Fibroblast of peridontal ligament (primary cell): ENCODE measurements around the gene ASTN1.
A peak's percentile ranks its signal among the peaks of the same experiment; 100 is the strongest.

Experiments used
- DNase-seq: peaks from one replicate; pipeline ENCODE4 v3.0.0-alpha.2; 2010; ENCODE audit errors: extremely low read depth

The ASTN1 gene

DNA sequence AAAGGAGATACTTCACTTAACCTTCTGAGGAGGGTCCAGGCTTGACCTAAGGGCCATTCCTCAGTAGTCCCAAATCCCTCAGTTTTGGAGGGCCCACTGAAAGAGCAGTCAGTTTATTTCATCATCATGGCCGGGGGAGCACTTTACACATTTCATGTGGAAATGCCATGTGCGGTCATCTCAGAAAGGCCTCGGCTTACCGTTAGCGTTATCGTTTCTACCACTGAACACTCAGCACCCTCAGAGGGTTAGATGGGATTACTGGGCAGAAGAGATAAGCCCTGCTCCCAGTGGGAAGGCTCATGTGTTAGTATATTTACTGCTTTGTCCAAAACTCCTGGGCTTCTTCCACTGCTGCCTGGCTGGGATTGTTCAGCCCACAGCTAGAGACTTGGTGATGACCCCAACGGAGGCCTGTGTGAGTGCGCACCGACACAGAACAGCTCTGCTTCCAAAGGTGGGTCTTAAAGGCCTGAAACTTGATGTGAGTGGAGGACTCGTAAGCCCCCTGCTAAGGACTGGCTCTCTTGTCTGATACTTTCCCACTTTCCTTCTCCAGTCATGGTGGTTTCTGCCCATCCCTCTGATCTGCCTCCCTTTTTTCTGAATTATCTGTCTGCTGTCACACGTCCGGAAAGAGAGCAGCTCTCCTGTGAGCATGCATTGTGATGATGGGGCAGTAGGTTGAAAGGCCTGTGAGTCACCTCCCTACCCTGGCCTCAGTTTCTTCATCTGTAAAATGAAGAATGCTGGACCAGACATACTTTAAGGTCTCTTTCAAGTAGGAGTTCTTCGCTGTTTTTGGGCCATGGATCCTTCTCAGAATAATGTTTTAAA lies 284.5 kb downstream of the ASTN1 start:
- DNase-seq = no peak

DNA sequence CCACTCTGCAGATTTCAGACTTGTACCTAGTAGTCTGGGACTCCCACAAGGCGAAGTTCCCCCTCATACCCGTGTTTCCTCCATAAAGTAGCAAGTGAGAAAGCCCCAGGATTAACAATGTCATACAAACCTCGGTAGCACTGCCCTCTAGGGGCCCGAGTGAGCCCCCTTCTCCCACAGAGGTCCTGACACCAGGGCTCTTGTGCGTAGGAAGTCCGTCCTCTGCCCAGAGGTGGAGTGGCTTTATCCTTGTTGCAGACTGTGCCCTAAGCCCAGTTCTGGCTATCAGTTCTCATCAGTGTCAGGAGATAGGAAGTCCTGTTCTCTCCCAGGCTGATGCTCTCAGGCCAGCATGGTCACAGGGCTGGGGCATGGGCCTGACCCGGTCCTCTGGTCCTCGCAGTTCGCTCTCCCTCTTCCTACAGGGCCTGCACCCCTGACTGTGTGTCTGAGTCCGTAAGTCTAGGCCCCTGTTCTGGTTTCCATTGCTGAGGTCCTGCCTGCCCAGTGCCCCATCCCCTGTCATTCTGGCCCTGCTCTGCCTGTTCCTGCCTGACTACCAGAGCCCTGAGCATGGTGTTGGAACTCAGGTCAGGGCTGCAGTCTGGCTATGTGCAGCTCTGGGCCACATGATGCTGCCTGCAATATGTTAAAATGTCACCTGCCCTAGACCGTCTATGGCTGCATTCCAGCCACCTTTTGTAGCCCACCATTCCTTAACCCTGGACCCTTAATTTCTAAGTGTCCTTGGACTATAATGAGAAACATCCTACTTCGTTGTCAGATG lies 285.6 kb downstream of the ASTN1 start:
- no peak for DNase-seq

DNA sequence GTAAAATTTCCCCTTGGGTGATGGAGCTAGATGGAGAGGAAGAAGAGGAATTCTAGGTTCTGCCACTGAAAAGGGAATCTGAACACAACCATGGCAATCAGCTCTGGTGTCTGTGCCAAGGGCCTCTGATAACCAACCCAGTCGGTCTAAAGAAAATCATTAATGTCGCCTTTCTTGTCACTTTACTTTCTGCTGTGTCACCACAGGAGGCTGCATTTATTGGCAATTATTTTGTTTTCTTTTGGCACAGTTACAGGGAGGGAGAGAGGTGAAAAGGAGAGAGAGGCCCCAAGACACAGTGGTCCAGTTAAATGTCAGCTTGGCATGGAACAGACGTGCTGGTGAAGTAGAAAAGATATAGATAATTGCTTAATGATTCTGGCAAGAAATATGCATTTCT lies 287.0 kb downstream of the ASTN1 start:
- DNase-seq = no peak

- DNase-seq = no peak
Observed at GRCh38 chr1:176876966-176877515, 287.5 kb downstream of the ASTN1 start.

GRCh38 chr1:176869577-176869976 lies 294.9 kb downstream of the ASTN1 start:
- no peak for DNase-seq

DNA sequence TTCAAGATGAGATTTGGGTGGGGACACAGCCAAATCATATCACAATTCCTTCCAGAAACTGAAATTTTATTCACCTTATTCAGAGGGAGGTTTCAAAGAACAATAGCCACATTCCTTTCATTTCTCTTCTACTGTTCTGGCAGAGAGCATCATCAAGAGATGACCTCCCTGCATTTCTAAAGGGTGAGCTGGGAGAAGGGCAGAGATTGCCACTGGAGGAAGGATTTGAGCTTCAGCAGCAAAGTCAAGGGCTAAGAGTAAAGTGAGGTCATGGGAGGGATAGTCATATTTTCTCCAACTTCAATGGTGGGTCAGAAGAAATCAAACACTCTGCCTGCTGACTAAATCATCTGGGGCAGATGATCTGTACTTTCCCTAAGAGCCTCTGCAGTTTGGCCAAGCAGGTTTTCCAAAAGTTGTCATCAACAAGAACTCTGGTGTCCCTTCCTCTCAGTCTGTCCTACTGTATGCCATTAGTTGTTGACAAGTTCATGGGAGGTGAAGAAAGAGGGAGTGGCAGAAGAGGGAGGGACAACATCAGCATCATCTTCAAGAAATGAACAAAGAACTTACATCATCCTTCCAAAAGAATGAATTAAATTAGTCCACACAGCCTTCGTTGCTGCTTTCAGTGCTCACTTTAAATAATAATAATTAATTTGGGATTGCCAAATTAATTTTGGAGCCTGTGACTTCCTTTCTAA lies 298.3 kb downstream of the ASTN1 start:
- DNase-seq = no peak

DNA sequence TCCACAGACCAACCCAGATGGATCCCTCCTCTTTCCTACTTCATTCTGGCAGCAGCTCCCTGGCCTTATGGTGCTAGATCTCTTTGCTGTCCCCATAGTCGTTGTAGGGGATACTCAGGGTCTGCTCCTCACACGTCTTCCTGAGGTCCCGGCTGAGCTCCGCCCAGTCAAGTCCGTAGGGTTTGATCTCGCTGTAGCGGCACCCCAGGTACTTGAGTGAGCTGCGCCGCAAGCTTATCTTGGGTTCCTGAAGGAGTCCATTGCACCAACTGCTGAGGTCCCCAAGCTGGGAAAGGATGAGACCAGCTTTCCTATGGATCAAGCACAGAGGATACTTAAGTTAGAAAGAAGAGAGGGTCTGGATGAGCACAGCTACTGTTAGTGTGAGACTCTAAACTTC lies 300.3 kb downstream of the ASTN1 start:
- no peak for DNase-seq

DNA sequence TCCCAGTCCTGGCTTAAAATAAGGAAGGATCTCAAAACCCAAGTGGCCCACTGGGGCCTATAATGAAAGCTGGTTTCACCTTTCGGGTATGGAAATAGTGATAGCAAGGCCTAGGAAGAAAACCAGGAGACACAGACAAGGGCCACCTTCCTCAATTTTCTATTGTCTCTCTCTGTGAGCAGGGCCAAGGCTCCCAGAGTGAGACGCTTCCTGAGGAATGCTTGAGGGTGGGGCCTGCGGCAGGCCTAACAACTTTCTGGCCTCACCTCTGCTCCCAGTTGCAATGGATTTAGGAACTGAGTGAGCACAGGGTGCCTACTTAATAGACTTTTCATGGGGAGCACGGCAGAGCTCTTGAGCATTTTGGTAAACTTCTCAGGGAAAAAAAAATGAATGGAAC lies 300.9 kb downstream of the ASTN1 start:
- no peak for DNase-seq

DNA sequence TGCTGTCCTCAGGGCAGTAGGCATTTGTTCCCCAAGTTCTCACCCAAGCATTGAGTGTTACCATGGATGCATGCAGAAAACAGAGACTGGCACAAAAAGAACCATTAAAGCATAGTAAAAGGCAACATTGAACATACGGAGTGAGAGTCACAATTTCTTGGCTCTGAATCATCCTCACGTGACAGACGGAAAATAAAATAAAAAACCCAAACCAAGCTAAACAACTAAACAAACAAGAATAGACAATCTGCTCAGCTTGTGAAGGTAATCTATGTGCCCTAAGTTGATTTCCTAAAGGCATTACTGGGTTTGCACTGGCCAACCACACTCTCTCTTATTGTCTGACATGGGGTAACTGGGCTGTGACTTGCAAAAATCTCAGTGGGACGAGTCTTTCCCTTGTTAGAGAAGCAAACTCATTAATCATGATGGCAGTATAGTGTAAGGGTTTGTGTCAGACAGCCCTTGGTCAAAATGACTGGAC lies 306.0 kb downstream of the ASTN1 start:
- no peak for DNase-seq

DNA sequence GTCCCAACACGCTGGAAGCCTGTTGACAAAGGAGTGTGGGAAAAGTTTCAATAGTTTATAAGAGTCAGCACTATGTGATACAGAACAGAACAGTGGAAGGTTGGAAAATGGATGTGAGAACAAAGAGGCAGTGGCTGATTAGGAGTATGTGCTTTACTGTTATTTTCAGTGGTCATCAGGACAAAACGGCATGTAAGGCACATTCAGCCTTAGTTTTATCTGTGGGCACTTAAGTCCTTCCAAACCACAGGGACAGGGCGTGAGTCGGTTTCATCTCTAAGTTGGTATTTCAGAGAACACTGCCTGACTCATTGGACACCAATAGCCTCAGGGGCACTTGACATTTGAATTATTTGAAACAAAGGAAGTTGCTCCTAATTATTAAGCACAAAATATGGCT lies 306.9 kb downstream of the ASTN1 start:
- no peak for DNase-seq

- DNase-seq = no peak
Observed at GRCh38 chr1:176854758-176855745, 309.5 kb downstream of the ASTN1 start.

DNA sequence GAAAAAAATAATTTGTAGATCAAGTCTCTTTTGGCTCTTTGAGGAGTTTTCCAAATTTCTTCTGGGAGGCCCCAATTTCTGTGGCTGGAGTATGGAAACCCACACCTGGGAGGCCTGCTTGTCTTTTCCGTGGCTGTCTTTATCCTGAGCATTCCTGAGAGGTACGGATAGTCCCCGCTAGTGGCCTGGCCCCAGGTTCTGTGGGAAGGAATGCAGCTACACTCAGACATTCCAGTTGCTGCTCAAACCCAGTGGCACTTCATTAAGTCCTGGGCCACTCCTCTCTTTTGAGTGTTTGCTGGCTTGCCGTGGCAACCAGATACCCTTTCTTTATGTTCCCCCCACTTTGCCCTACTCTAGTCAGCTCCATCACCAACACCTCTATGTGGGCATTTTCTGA lies 310.4 kb downstream of the ASTN1 start:
- DNase-seq = no peak

GRCh38 chr1:176853503-176853902 lies 311.0 kb downstream of the ASTN1 start:
- DNase-seq = no peak

DNA sequence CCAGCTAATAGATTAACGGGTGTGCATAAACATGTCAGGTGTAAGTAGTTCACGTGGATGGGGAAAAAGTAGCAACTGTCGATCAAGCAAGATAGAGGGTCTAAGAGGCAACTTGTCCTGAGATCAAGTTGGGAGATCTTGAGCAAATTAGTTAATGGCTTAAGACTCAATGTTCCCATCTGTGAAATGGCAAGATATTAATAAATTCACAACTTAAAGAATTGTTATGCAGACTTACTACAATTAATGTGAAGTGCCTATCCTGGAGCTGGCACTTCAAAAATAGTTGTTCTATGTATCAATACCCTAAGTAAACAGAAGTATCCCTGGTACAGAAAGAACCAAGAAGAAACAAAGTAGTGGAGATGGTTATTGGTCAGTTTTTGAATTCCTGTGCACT lies 312.4 kb downstream of the ASTN1 start:
- no peak for DNase-seq

DNA sequence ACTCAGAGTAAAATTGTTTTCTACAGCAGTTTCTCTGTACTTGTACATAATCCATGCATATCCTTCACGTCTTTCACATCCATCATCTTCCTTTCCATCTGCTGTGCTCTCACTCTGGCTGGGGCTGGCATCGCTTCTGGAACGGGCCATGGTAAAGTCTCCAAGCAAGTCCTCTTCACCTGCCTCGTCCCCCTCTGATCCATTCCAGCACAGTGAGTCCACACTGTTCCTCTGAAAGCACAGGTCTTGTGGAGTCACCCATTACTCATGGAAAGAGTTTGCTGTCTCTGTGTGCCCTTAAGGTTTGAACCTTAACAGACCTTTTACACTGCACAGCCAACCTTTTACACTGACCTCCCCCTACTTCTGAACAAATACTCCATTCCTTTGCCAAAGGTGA lies 313.6 kb downstream of the ASTN1 start:
- DNase-seq = no peak

- DNase-seq = no peak
Observed at GRCh38 chr1:176849281-176849680, 315.2 kb downstream of the ASTN1 start.

DNA sequence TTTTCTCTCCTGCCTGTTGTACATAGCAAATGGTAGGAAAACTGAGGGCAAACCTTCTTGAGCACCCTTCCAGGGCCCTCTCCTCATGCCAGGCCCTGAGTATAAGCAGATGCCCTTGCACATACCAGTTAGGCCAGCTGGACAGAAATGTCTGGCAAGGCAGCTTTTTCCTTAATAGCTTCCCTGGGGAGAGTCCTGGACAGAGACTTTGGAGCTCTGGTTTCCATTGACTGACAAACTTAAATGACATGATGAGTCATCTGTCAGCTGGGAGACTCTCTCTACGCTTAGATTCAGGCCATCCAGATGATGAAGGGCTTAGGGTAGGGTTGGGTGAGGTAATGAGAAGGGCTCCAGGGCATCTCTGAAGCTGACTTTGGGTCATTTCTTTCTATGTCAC lies 317.5 kb downstream of the ASTN1 start:
- DNase-seq = no peak

GRCh38 chr1:176843352-176844297 lies 320.9 kb downstream of the ASTN1 start:
- peak; percentile 27 for DNase-seq

DNA sequence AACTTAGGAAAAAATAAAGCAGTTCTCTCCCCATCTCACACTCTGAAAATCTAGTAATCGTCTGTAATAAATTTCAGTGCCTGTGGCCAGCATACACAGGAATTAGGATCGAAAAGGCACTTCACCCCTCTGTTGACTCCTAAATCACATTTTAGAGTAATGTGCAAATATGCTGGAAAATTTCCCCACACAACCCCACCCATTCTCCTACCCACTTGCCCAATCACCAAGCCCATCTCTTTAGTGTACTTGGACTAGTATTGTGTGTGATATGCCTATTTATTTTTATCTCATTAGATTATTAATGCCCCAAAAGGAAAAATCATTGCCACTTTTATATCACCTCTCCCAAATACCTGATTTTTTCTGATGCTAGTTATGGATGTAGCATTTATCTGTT lies 323.3 kb downstream of the ASTN1 start:
- DNase-seq = no peak

GRCh38 chr1:176839216-176839615 lies 325.3 kb downstream of the ASTN1 start:
- no peak for DNase-seq
